HCT116 (cell line): Measurements from ENCODE around the gene ADGRB2.

Experiments
- CEBPB ChIP-seq: IDR thresholded peaks from 2 replicates; pipeline ENCODE4 v1.6.1; 2012; ENCODE audit warnings: low read depth
- EZH2 ChIP-seq: fragments of 200-600 bp; sonication (generic); IDR thresholded peaks from 2 replicates; pipeline ENCODE4 v1.6.1; 2017; ENCODE audit warnings: antibody characterized with exemption, mixed run types
- JUND ChIP-seq: IDR thresholded peaks from 2 replicates; pipeline ENCODE4 v1.6.1; 2012
- POLR2A ChIP-seq: IDR thresholded peaks from 2 replicates; pipeline ENCODE4 v1.7.0; 2011; ENCODE audit warnings: borderline replicate concordance; ENCODE audit not compliant: insufficient read depth, insufficient read length; ENCODE audit errors: extremely low read depth
- POLR2AphosphoS5 ChIP-seq: IDR thresholded peaks from 2 replicates; pipeline ENCODE4 v1.6.1; 2011; ENCODE audit warnings: mild to moderate bottlenecking, low read depth, low read length, moderate library complexity
- SIN3A ChIP-seq: IDR thresholded peaks from 2 replicates; pipeline ENCODE4 v1.6.1; 2012; ENCODE audit warnings: low read depth
- ZFX ChIP-seq: fragments of 450-650 bp; IDR thresholded peaks from 2 replicates; pipeline ENCODE4 v1.6.1; 2017
- TF ChIP-seq, protein P1 (sequence below), 3 experiments: fragments of 200-600 bp in 1 of 3; sonication (generic) in 1 of 3; IDR thresholded peaks in 2 of 3; conservative IDR thresholded peaks in 1 of 3; 2 replicates each; pipeline ENCODE4 v1.5.1; 2012 to 2017; ENCODE audit warnings: low read depth in 2 of 3, low read length in 2 of 3, antibody characterized with exemption in 1 of 3, borderline replicate concordance in 1 of 3, control low read depth in 1 of 3, mild to moderate bottlenecking in 1 of 3, mixed read lengths in 1 of 3, mixed run types in 1 of 3, moderate library complexity in 1 of 3; ENCODE audit not compliant: insufficient read depth in 1 of 3

DNA sequence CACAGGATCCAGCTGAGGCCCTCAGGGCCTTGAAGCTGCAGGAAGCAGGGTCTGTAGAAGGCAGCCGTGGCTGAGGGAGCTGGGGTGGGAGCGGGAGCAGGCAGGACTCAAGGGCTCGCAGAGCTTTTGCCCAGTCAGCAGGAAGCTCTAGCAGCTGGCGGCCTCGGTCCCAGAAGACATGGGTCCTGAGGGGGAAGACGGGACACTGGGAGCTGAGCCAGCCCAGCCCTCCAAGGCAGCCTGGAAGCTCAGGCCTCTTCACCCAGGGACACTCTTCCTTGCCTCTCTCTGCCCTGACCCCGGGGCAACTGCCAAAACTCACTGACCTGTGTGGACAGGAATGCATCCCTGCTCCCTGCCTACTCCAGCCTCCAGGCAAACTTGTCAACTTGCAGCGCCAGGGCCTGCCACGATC is 8.9 kb downstream of the ADGRB2 start:
- TF ChIP-seq SIN3A (no peak), ZFX (no peak), POLR2AphosphoS5 (no peak), EZH2 (no peak), POLR2A (no peak), JUND (no peak), CEBPB (no peak)
- TF ChIP-seq, protein P1, sequence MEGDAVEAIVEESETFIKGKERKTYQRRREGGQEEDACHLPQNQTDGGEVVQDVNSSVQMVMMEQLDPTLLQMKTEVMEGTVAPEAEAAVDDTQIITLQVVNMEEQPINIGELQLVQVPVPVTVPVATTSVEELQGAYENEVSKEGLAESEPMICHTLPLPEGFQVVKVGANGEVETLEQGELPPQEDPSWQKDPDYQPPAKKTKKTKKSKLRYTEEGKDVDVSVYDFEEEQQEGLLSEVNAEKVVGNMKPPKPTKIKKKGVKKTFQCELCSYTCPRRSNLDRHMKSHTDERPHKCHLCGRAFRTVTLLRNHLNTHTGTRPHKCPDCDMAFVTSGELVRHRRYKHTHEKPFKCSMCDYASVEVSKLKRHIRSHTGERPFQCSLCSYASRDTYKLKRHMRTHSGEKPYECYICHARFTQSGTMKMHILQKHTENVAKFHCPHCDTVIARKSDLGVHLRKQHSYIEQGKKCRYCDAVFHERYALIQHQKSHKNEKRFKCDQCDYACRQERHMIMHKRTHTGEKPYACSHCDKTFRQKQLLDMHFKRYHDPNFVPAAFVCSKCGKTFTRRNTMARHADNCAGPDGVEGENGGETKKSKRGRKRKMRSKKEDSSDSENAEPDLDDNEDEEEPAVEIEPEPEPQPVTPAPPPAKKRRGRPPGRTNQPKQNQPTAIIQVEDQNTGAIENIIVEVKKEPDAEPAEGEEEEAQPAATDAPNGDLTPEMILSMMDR (IDR thresholded peaks at IDR 0.05 in 2 of 3, conservative IDR thresholded peaks at IDR 0.05 in 1 of 3; ENCODE audit: borderline replicate concordance in 1 of 3, insufficient read depth in 1 of 3, low read depth in 2 of 3, low read length in 2 of 3): no peak
